AG09319 (cell line): ENCODE measurements around the gene PPP1R12B.

ENCODE experiments used
- DNase-seq: peaks from one replicate; pipeline ENCODE4 v3.0.0-alpha.2; 2010; ENCODE audit warnings: low read depth; ENCODE audit errors: extremely low read depth
- TF ChIP-seq, protein P1 (sequence below): IDR thresholded peaks from 2 replicates; pipeline ENCODE4 v1.5.1; 2011; ENCODE audit warnings: low read depth, mild to moderate bottlenecking, inconsistent platforms, low read length, moderate library complexity

PPP1R12B gene

DNA sequence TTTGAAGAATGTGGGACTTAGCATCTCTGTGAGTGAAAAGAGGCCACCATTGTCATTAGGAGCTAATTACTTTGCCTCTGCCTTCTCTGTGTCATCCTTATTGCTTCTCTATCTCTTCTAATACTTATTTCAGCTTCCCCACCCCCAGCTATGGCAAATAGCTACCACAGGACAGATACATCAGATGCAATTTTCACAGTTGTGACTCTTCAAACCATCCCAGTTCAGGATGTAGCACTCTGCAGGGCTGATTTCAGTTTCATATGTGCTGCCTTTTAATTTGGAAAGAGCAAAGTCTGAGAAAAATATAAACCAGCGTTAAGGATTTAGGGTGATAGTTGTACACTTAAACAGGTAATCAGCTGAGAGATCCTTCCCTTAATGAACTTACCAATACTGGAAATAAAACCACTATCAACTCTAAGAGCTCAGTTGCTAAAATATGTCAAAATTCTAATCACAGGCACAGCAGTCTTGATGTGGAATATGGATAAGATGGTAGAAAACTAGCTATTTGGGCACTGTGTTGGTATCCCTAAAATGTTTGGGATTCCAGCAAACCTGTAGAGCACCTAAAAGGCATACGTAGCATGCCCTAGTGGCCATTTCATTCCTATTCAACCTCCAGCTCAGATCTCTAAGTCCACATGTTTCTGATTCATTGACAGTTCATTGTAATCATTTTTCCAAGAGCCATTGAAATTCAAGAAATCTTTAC, 213.4 kb downstream of the PPP1R12B start:
- TF ChIP-seq, protein P1, sequence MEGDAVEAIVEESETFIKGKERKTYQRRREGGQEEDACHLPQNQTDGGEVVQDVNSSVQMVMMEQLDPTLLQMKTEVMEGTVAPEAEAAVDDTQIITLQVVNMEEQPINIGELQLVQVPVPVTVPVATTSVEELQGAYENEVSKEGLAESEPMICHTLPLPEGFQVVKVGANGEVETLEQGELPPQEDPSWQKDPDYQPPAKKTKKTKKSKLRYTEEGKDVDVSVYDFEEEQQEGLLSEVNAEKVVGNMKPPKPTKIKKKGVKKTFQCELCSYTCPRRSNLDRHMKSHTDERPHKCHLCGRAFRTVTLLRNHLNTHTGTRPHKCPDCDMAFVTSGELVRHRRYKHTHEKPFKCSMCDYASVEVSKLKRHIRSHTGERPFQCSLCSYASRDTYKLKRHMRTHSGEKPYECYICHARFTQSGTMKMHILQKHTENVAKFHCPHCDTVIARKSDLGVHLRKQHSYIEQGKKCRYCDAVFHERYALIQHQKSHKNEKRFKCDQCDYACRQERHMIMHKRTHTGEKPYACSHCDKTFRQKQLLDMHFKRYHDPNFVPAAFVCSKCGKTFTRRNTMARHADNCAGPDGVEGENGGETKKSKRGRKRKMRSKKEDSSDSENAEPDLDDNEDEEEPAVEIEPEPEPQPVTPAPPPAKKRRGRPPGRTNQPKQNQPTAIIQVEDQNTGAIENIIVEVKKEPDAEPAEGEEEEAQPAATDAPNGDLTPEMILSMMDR, result peak; percentile 27
- DNase-seq, result no peak

DNA sequence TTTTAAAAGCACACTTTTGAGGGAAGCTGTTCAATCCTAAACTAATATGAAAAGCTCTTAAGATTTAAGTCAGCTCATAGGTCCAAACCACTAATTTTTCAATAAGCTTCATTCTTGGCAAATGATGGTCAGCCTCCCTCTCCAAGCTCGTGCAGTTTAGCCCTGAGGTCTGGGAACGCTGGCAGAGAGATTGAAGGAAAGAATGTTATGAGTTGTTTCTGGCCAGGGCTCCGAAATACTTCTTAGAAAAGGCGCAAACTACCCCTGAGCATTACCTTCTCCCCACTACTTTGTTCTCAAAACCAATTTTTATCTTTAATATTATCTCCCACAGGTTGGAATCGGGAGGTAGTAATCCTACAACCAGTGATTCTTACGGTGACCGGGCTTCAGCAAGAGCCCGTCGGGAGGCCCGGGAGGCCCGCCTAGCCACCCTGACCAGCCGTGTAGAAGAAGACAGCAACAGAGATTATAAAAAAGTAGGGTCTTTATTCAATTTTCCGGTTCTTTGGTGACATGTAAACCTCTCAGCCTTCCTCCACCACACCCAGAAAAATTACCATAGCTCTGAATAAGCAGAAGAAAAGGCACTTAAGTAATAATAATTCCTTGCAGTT, 214.1 kb downstream of the PPP1R12B start:
- TF ChIP-seq, protein P1, result no peak
- DNase-seq, result no peak

DNA sequence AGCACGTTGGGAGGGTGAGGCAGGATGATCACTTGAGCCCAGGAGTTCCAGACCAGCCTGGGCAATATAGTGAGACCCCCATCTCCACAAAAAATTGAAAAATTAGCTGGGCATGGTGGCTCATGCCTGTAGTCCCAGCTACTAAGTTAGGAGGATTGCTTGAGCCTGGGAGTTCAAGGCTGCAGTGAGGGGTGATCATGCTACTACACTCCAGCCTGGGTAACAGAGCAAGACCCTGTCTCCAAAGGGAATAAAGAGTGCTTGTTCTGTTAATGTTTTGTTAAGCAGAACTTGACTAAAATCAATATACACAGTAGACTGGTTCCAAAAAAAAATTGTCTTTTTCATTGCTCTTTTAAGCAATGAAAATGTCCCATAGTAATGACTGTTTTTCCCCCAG, 215.3 kb downstream of the PPP1R12B start:
- DNase-seq, result no peak
- TF ChIP-seq, protein P1, result no peak

DNA sequence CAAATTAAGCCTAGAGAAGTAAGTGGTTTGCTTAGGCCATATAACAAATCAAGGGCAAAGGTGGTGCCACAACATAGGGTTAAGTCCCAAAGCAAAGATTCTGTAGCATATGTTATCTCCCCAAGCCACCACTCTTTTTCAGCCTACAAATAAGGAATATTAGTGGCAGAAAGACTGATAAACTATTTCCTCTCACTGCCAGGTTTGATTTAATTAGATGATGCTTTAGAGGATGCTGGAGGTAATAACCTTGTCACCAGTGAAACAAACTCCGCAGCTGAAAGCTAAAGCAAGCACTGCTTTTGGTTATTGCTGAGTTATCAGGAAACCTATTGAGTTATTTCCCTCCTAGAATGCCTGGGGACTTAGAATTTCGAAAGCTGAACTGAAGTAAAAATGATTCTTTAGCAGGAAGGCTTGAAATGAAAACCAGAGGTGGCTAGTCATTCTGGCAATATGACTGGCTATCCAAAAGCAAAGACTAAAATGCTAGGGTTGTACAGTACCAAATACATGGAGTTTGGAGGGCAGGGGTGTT, 216.5 kb downstream of the PPP1R12B start:
- no peak for DNase-seq
- TF ChIP-seq, protein P1, result no peak

DNA sequence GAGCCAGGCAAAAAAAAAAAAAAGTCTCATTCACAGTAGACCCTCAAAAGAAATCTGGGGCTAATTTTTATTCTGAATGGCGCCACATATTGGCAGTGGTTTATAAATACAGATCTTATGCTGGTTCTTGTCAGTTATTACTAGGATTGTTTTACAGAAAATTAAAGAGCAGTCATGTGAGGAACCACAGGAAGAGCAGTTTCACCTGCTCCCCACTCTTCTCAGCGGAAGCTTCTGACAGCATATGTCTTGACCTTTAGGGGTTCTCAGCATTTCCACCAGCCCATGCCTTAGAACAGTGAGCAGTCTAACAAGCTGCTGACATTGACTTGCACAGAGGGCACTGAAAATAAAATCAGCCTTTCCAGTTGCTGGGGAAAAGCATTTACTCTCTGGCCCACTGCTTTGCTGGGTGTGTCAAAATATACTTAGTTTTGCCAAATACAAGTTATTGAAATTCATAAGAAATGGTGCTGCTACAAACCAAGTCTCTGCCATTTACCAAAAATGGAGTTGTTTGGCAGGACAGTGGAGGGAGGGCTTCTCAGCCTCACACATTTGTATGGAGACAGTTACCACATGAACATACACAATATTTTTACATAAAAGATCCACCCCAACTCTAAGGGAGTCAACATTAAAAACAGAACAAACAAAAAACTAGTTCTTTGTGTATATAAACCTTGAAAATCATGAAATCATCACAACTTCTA, 217.5 kb downstream of the PPP1R12B start:
- TF ChIP-seq, protein P1, result no peak
- DNase-seq, result no peak

DNA sequence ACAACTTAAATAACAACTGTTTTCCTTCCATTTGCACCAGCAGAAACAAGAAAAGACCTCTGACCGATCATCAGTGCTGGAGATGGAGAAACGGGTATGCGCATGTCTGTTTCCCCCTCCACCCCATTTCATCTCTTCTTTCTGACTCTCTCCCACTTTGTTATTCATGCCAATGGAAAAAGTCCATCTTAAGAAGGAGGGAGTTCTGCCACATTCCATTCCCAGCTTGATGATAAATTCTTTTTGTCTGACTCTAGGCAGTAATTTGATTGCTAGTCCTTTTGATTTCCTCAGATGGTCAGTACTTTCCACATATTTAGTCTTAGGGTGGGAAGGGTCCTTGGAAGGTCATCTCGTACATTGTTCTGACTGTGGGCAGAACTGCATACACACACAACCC, 219.2 kb downstream of the PPP1R12B start:
- TF ChIP-seq, protein P1, result no peak

DNA sequence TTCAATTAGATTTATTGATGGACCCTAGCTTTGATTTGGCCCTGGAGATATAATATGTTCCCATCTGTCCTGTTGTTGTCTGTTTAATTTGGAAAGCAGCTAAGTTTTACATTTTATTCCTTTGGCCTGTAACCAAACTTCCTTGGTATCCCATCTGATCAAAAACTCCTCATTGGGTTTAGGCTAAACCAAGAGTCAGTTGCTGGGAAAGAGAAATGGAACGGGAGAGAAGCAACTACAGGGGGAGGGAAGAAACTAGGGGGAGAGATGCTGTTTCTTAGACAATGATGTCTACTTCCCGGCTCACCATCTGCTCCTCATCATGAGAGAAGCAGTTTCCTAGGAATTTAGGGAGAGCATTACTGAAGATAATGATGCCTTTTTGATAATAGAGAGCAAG, 219.9 kb downstream of the PPP1R12B start:
- TF ChIP-seq, protein P1, result no peak
- no peak for DNase-seq

More for the DNA sequence above, 219.2 kb downstream of the PPP1R12B start:
- DNase-seq, result no peak
